GM19463 (cell line): ENCODE data around the gene GAMT.

ENCODE experiments used
- ATAC-seq: cut with Tn5 transposase; IDR thresholded peaks from one replicate; pipeline ENCODE4 v1.9.1; 2021; ENCODE audit warnings: mild to moderate bottlenecking, moderate library complexity; ENCODE audit not compliant: unreplicated experiment

Gene GAMT

DNA sequence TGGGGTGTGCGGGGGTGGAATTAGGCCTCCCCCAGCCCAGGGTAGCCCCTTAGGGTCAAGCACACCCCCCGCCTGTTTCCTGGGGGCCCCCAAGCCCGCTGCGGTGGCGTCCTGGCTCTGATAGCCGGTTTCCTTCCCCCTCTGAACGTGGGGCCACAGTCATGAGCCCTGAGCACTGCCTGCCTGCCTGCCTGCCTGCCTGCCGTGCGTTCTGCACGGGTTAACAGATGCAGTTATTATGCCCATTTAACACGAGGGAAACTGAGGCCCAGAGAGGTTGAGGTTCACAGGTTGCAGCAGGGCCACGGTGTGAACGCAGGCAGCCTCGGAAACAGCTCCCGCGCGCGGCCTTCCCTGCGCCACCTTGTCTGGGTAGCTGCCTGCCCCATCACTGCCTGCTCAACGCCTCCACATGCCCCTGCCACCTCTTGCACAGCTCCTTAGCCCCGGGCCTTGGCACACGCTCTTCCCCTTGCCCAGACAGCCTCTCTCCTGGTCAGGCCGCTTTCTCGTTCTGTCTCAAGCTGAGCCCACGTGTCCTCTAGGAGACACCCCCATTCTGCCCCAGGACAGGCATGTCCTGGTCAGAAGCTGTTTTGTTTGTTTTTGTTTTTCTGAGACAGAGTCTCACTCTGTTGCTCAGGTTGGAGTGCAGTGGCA lies 1.2 kb upstream of the GAMT start:
- no peak for ATAC-seq

DNA sequence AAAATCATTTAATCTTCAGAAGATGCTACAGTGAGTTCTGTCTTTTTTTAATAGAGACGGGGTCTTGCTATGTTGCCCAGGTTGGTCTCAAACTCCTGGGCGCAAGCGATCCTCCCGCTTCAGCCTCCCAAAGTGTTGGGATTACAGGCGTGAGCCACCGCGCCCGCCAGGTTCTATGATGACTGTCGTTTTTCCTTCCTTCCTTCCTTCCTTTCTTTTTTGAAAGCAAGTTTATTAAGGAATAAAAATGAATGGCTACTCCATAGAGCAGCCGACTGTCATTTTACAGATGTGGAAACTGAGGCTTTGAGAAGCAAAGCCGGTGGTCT lies 511 bp upstream of the GAMT start:
- ATAC-seq: no peak

DNA sequence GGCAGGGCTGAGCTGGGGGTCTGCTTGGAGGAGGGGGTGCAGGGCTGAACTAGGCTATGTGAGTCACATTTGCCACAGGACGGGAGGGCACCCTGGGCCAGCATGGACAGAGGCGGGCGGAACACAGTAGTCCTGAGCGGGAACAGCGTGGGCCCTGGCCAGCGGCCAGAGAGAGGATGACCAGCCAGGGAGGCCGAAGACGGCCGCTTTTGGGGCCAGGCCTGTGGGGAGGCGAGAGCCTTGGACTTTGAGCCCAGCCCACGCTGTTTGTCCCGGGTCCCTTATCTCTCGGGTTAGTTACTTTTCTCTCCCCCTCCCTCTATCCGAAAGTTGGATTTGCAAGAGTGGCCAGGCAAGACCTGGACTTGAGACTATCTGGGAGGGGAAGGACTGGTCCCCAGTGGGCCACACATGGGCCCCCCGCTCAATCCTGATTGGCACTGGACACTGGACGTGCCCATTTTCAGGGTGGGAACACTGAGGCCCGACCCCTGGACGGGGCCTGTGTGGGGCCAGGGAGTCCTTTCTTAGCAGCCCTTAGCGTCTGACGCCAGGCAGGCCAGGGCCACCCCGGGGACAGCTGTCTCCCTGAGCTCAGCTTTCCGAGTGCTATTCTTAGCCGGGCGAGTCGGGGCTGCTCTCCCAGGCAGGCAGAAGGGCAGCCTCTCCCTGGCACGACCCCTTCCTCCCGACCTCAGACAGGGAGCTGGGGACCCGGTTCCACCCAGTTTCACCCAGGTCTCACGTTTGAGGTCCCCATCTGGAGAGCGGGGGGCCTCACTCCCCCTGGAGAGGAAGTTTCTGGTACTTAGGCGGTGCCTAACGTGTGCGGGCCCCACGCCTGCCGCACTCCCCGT lies 833 bp downstream of the GAMT start:
- ATAC-seq: no peak

DNA sequence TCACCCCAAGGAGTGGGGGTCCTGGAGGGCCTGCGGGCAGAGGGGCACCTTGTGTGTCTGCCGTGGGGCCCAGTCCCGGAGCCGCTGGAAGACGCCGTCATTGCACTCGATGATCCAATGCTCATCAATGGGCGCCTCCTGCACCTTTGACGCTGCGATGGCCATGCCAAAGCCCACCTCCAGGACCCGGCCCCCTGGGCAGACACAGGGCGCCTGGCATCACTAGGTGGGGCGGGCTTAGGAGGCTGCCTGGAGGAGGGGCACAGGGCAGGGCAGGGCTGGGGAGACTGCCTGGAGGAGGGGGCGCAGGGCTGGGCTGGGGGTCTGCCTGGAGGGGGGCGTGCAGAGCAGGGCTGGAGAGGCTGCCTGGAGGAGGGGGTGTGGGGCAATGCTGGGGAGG lies 1.6 kb downstream of the GAMT start:
- no peak for ATAC-seq

DNA sequence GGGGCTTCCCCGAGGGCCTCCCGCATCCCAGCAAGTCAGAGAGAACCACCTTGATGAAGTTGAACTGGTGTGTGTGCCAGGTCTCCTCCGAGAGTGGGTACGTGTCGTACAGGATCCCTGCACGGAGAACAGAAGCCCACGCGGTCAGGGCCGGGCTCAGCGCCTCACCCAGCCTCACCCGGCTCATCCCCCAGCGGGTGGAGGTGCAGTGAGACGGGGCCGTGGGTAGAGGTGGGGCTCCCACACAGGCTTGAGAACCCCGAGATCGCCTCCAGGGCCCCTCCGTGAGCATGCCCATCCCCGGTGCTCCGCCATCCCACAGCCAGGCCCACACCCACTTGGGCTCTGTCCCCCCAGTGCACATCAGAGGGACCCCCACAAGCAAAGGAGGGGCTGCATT lies 2.3 kb downstream of the GAMT start:
- no peak for ATAC-seq

DNA sequence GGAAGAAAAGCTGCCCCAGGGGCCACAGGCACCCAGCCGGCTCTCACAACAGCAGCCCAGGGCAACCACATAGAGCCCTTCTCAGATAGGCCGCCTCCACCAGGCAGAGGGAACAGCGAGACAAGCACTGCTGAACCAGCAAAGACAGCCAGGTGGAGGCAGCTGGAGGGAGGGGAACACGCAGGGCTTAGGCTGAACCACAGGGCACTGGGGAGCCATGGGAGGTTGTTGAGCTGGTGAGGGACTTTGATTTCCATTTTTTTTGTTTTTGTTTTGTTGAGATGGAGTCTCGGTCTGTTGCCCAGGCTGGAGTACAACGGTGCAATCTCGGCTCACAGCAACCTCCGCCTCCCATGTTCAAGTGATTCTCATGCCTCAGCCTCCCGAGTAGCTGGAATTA lies 3.5 kb downstream of the GAMT start:
- ATAC-seq: no peak

DNA sequence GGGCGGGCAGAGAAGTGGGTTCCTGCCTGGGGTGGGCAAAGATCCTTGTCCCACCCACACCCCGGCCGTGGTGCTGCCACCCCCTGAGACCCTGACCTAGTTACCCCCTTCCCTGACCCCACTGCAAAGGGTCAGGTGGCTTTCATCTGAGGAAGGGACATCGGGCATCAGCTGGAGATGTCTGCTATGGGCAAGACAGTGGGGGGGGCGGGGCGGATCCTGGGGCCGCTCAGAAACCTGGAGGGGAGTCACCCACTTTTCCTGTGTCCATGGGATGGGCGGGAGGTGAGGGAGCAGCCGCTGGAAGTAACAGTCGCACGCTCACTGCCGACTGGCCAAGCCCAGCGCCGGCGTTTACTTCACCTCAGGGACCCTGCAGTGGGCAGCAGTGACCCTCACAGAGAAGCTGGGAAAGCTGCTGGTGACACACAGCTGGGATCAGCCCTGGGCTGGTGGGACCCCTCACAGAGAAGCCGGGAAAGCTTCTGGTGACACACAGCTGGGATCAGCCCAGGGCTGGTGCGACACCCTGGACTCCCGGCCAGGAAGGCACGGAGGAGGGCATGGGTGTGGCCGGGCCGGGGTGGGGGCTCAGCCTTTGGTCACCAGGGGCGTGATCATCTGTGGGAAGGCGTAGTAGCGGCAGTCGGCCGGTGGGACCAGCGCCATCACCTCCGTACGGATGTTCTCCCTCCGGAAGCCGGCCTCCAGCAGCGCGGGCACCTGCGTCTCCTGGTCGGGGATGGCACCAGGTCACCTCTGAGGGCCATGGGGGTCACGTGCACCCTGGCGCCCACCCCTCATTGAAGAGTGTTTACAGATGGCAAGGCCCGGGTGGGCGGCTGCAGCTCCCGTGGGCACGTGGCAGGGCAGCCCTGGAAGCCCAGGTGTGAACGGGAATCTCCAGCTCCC lies 4.3 kb downstream of the GAMT start:
- ATAC-seq: no peak

DNA sequence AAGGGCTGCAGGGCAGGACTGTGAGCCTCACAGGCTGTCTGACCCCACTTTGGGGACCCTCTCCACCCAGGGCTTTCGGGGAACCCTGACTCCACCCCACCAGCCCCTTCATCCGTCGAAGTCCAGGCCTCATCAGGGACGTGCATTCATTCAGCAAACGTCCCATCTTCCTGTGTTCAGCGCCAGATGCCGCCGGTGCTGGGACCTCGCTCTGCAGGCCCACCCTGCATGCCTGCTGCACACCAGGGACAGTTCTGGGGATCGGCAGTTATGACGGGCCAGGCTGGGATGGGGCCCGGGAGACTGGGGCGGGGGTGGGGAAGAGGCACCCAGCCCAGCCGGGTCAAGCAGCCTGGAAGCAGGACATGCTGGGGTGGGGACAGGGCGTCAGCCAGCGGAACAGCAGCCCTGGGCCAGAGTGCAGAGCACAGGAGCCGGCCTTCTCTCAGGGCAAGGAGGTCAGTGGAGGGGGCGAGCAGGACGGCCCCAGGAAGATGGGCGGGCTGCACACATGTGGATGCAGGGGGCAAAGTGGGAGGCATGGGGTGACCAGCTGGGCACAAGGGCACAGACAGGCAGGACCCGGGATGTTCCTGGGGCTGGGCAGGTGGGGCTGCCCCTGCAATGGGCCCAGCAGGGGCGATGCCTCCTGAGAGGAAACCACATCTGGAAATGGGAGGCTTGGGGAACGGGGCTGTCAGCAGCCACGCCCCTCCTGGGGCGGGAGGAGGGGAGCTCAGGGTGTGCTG lies 5.1 kb downstream of the GAMT start:
- ATAC-seq: no peak

DNA sequence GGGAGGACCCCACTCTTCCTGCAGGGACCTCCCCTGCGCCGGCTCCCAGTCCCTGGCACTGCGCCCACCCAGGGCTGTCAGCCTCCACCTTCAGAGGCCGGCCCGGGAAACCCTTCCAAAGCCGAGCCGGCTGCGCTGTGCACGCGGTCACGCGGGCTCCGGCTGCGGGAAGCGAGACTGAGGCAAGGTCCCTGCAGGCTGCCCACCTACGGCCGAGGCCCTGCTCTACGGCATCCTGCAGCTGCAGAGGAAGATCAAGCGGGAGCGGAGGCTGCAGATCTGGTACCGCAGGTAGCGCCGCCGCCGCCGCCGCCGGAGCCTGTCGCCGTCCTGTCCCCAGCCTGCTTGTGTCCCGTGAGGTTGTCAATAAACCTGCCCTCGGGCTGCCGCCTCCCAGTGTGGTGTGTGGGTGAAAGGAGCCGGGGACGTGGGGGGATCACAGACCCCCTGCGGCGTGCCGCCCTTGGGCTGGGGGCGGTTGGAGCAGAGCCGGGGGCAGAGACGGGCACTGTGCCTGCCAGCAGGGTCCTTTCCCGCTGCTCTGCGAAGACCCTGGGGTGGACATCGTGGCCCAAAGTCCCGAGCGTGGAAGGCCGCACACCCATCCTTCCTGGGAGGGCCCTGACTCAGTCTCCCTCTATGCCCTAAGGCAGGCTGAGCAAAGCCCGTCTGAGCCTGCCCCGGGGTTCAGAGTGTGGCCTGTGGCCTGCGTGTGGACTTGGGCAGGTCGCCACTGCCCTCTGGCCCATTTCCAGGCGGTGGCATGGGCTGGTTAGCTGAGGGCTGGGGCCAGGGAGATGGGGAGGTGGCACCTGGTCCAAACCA lies 5.9 kb downstream of the GAMT start:
- no peak for ATAC-seq

DNA sequence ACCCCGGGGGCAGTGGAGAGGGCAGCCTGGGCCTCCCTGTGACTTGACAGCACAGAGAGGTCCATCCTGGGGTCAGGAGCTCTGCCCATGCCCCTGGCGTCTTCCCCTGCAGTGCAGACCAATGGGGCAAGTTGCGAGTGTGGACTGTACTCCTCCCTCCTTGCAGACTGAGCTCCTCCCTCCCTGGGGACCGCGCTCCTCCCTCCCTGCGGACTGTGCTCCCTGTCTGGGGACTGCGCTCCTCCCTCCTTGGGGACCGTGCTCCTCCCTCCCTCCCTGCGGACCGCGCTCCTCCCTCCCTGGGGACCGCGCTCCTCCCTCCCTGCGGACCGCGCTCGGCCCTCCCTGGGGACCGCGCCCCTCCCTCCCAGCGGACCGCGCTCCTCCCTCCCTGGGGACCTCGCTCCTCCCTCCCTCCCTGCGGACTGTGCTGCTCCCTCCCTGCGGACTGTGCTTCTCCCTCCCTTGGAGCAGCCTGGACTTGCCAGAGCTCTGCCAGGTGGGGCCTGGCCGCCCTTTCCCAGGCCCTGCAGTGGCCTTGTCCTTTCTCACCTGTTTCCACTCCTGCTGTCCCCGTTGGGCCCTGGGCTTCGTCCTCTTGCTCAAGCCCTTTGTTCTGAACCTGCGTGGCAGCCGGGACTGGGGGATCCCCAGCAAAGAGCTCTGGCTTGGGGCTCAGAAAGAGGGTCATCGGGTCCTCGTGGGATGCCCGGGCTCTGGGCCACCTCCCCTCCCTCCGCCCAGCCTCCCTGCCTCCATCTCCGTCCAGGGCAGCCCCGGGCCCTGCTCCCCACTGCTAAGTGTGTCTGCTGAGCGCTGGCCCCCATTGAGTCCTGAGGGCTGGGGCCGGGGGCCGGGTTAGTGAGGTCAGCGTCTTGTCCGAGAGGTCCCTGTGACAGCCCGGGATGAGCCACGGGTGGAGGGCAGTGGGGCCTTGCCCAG lies 6.8 kb downstream of the GAMT start:
- no peak for ATAC-seq

DNA sequence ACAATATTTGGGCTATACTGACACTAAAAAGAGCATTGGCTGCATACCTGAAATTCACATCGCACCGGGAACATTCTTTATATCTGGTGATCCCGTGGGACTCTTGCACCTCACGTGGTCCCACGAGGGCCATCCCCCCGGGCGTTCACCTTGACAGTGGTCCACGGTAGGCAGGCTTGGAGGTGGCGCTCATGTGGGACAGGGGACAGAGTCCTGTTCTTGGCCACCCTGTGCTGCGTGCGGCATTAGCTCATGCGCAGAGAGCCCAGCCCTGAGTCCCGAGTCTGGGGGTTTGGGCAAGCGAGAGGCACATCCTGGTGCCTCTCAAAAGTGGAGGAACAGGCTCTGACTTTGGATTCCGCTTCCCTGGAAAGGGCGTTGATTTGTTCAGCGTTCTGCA lies 7.5 kb downstream of the GAMT start:
- no peak for ATAC-seq

DNA sequence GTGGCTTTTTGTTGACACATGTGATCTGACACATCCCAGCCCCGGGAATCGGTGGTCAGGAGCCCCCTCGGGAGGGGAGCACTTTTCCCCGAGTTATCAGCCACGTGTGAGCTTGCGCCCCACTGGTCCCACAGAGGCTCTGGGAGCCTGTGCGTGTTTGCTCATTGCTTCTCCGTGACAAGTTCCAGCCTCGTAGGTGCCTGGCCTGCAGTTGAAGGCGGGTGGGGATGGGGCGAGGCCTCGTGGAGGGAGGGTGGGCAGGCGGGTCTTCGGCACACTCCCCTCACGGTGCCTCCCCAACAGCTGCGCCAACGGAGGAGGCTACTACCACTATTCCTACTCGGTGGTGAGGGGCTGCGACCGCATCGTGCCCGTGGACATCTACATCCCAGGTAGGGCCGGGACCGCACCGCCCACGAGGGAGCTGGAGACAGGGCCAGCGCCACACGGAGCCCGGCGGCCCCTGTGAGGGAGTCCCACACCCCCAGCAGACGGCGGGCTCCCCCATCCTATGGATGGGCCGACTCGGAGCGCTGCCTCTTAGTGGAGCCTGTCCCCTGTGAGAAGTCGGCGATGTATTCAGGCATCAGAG lies 8.3 kb downstream of the GAMT start:
- ATAC-seq: no peak

DNA sequence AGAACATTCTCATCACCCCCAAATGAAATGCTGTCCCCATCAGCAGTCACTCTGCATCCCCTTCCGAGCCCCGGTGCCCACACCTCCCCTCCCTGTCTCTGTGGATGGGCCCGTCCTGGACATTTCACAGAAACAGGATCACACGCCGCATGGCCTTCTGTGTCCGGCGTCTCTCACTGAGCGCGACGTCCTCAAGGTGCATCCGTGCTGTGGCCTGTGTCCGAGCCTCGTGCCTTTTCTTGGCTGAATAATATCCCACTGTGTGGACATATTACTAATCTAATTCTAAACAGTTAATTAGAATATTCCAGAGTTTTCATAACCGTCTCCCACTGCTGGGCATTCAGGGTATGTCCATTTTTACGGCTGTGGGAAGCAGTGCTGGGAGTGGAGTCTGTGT lies 8.9 kb downstream of the GAMT start:
- no peak for ATAC-seq

DNA sequence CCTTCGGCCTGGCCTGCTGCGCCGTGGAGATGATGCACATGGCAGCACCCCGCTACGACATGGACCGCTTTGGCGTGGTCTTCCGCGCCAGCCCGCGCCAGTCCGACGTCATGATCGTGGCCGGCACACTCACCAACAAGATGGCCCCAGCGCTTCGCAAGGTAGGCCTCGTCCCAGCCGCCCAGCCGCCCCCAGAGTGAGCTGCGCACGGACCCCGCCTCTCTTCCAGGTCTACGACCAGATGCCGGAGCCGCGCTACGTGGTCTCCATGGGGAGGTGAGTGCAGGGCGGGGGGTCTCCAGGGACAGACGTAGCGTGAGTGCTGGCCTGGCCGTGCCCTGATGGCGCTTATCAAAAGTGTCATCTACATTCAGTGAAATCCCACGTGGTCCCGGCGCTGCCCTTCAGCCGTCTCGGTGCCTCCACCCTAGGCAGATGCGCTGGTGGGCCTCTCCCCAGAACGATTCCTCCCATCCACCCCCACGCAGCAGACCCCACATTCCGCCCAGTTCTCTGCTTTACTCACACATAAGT lies 10.4 kb downstream of the GAMT start:
- no peak for ATAC-seq

DNA sequence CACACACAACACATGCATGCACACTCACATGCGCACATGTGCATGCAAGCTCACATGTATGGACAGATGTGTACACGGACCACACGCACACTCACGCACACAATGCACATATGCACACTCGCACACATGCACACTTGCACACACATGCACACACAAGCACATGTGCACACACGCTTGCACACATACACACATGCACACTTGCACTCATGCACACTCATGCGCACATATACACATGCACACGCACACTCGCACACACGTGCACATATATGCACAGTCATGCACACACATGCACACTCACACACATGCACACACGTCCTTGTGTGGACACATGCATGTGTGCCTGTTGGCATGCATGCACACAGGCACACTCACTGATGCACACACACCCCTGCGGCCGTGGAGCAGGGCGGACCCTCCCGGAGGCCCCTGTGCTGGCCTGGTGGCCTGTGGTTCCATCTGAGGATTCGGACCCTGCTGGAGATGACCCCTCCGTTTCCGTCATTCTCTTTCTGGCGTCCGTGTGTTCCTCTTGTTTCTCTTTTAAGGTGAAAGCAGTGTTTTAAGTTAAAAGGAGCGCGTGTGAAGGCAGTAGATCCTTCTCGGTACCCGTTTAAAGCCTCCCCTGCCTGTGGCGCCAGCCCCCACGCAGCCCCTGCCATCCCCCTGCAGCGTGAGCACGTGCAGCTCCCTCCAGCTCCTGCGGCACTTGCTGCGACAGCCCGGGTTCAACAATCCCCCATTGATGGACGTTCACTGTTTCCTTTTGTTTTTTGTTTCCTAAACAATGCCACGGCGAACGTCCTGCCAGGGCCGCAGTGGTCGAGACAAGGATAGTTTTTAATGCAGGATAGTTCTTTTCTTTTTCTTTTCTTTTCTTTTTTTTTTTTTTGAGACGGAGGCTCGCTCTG lies 12.1 kb downstream of the GAMT start:
- no peak for ATAC-seq

DNA sequence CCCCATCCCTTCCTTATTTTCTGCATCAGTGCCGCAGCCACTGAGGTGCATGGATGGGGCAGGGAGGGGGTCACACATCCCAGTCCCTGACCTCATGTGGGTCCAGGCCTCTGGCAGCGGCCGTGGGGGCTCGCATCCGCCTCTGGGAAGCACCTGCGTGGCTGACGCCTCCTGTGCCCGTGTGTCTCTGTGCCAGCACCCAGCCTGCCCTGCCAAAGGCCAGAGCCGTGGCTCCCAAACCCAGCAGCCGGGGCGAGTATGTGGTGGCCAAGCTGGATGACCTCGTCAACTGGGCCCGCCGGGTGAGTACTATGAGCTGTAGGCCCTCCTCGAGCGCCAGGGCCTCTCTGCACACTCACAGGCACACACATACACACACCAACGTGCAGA lies 12.7 kb downstream of the GAMT start:
- ATAC-seq: no peak
